Posterior cingulate gyrus (tissue), 11 donors: ENCODE measurements around the gene UQCRC1.
"Not testable (repeated sequence)": the region's sequence is repeated elsewhere in the genome, so short reads cannot be mapped to it uniquely, and the experiment has no call there.

Experiments
- DNase-seq, 10 donors: peaks; one replicate each; pipeline versions ENCODE4 v3.0.0 to v3.0.0-alpha.2; 2020 to 2021; ENCODE audit warnings: mixed read lengths in 3 of 10
- intact Hi-C: fragments of 100-400 bp; cut with DNase I; formaldehyde crosslinking; loops from one replicate; pipeline ENCODE4 v1.15.1; 2023

Gene UQCRC1

GRCh38 chr3:48560648-48561018, 48.8 kb downstream of the UQCRC1 start:
- no peak for DNase-seq
- intact Hi-C loops: loop anchor here (5.0 kb wide), 1 partner anchor 42 kb away; no protein-coding TSS in a partner anchor

DNA sequence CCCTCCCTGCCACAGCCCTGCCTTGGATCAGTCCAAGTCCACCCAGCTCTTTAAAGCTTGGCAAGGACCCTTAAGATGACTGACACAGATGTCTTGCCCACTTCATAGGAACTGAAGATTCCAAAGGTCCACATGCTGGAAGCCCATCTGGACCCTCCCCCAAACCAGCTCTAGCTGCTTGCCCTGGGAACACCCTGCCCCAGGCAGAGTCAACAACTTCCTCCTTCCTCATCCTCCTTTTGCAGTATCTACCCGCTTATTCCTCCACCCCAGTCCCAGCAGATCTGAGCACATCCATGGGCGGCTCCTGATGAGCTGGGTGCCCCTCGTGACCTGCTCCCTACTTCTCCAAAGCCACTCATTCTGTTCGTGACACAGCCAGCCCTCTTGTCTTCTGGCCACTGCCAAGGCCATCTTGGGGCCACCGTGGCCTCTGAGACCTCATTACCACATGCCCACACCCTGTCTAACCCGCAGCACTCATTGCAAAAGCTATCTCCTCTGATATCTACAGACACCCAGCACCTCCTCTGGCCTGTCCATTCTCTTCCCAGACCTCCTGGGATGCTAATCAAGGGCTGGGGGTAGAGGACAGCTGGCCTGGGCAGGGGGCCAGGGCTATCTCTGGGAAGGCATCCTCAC, 50.8 kb downstream of the UQCRC1 start:
- intact Hi-C loops: loop anchor here (5.0 kb wide), 1 partner anchor 111 kb away; the partner anchor contains the start of gene ATRIP
- DNase-seq: no peak

GRCh38 chr3:48556796-48557626, 52.4 kb downstream of the UQCRC1 start, which contains the start of gene PFKFB4:
Gene PFKFB4 (minus strand): TSS chr3:48556803. CDS start chr3:48556777, 26 bp downstream.
- intact Hi-C loops: loop anchor here (5.0 kb wide), 1 partner anchor 110 kb away; the partner anchor contains the start of gene ATRIP
- peak; percentile 99 to 100 (median 100) for DNase-seq

- intact Hi-C loops: loop anchor here (5.0 kb wide), 1 partner anchor 109 kb away; the partner anchor contains the start of gene ATRIP
- DNase-seq: peak in 1 of 10 donors; percentile 21
Observed at GRCh38 chr3:48555949-48556795, 53.3 kb downstream of the UQCRC1 start.

DNA sequence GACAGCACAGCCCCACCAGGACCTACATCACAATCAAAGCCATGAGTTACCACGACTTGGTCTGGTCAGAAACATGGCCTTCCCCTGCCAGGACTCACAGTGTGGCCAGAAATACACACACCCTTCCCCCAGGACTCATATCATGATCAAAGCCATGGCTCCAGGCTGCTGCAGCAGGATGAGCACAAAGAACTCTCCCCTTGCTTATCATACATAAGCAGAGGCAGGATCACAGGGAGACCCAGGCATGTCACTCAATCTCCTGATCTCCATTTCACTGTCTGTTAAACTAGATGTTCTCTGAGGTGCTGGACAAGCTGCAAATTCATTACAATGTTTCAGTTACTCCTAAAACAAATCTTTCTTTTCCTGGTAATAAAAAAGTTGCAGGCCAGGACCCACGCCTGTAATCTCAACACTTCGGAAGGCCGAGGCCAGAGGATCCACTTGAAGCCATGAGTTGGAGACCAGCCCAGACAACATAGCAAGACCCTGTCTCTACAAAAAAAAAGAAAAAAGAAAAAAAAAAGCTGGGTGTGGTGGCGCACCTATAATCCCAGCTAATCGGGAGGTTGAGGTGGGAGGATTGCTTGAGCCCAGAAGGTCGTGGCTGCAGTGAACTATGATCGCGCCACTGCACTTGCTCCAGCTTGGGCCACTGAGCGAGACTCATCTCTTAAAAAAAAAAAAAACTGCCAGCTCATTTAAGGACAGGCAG, 54.1 kb downstream of the UQCRC1 start:
- no peak for DNase-seq
- intact Hi-C loops: loop anchor here (5.0 kb wide), 1 partner anchor 108 kb away; the partner anchor contains the start of gene ATRIP

DNA sequence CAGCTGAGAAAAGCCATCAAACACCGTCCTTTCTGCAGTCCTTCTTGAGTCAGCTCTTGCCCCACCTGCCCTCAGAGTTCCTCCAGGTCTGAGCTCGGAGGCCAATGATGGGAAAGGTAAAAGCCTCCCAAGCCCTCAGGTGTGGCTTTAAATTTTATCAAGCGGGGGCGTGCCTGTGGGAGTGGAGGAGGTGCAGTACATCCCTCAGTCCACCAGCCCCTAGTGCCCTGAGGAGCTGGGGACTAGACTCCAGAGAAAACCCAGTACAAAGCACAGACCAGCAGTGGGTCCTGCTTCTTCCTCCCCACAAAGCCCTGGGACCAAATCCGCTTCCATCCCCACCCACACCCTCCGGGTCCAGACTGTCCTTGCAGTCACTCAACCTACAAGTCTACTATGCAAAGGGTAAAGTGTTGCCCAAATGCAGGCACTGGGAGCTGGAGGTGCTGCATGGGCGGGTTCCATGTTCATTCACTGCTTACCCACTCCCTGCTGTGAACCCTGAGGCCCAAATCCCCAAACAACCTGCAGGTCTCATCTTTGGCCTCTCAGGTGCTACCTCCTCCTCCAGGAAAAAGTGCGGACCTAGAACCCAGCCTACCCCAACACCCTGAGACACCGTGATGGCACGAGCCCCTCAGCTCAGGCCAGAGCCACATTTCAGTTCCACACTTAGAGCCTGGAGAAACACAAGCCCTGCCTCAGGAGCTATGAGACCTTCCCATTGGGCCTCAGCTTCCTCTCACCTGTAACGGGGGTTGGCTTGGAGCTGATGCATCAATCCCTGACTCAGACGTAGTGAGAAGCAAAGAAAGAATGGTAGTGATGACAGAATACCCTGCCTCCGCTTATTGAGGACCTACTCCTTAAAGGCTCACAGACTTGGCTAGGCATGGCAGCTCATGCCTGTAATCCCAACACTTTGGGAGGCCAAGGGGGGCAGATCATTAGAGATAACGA, 55.3 kb downstream of the UQCRC1 start:
- DNase-seq: no peak
- intact Hi-C loops: no loop called here

GRCh38 chr3:48553361-48553760, 56.1 kb downstream of the UQCRC1 start:
- no peak for DNase-seq
- intact Hi-C loops: no loop called here

GRCh38 chr3:48552111-48552951, 57.1 kb downstream of the UQCRC1 start:
- no peak for DNase-seq
- intact Hi-C loops: no loop called here

- intact Hi-C loops, DNase-seq: not testable (repeated sequence)
Observed at GRCh38 chr3:48551651-48552050, 57.8 kb downstream of the UQCRC1 start.
